PFSK-1 (cell line): ENCODE measurements around the gene CPNE9.

Experiments used
- FOXP2 ChIP-seq: optimal IDR thresholded peaks from 2 replicates; pipeline ENCODE3; 2011; ENCODE audit warnings: borderline replicate concordance, control low read depth, inconsistent platforms; ENCODE audit not compliant: insufficient read depth; ENCODE audit errors: extremely low read length, extremely low read depth
- POLR2AphosphoS5 ChIP-seq: IDR thresholded peaks from 2 replicates; pipeline ENCODE4 v1.6.1; 2012; ENCODE audit warnings: low read depth, mild to moderate bottlenecking, control low read depth, low read length, moderate library complexity
- REST ChIP-seq, 2 experiments: IDR thresholded peaks; 2 replicates each; pipeline versions ENCODE4 v1.6.1 to v1.8.0; 2011 to 2012; ENCODE audit warnings: low read depth in 2 of 2, low read length in 2 of 2, control low read depth in 1 of 2, inconsistent platforms in 1 of 2, mild to moderate bottlenecking in 1 of 2, moderate library complexity in 1 of 2; ENCODE audit not compliant: insufficient read depth in 1 of 2
- SIN3A ChIP-seq: IDR thresholded peaks from 2 replicates; pipeline ENCODE4 v1.6.1; 2012; ENCODE audit warnings: mild to moderate bottlenecking, low read length, moderate library complexity, borderline replicate concordance; ENCODE audit not compliant: insufficient read depth
- TAF1 ChIP-seq: IDR thresholded peaks from 2 replicates; pipeline ENCODE4 v1.6.1; 2012; ENCODE audit warnings: low read length, control low read depth, borderline replicate concordance; ENCODE audit not compliant: insufficient read depth

CPNE9 gene

GRCh38 chr3:9697892-9698291 is 5.7 kb upstream of the CPNE9 start:
- TF ChIP-seq SIN3A (no peak), FOXP2 (no peak), POLR2AphosphoS5 (no peak)

- TF ChIP-seq REST (IDR thresholded peaks at IDR 0.05; ENCODE audit: insufficient read depth in 1 of 2, low read depth in 2 of 2, low read length in 2 of 2) (no peak), FOXP2 (no peak), SIN3A (no peak), POLR2AphosphoS5 (no peak), TAF1 (no peak)
Observed at GRCh38 chr3:9698293-9698692, 5.3 kb upstream of the CPNE9 start.

- no peak for TF ChIP-seq POLR2AphosphoS5
- no peak for TF ChIP-seq SIN3A
- no peak for TF ChIP-seq REST (IDR thresholded peaks at IDR 0.05; ENCODE audit: insufficient read depth in 1 of 2, low read depth in 2 of 2, low read length in 2 of 2)
- no peak for TF ChIP-seq TAF1
- no peak for TF ChIP-seq FOXP2
Observed at GRCh38 chr3:9700536-9700935, 3.1 kb upstream of the CPNE9 start.

GRCh38 chr3:9701006-9701405 is 2.6 kb upstream of the CPNE9 start:
- TF ChIP-seq SIN3A: no peak
- TF ChIP-seq REST (IDR thresholded peaks at IDR 0.05; ENCODE audit: insufficient read depth in 1 of 2, low read depth in 2 of 2, low read length in 2 of 2): no peak
- TF ChIP-seq FOXP2: no peak
- TF ChIP-seq POLR2AphosphoS5: no peak
- no peak for TF ChIP-seq TAF1

GRCh38 chr3:9701711-9702110 is 1.9 kb upstream of the CPNE9 start:
- TF ChIP-seq SIN3A (no peak), TAF1 (no peak)

- TF ChIP-seq SIN3A (no peak), TAF1 (no peak), REST (IDR thresholded peaks at IDR 0.05; ENCODE audit: insufficient read depth in 1 of 2, low read depth in 2 of 2, low read length in 2 of 2) (no peak), POLR2AphosphoS5 (no peak), FOXP2 (no peak)
Observed at GRCh38 chr3:9703240-9703639, 393 bp upstream of the CPNE9 start.
